Ovary (tissue), 3 donors: Measurements from ENCODE around the gene FLT3LG.

Experiments used
- EP300 ChIP-seq: sonication (generic); formaldehyde crosslinking; IDR thresholded peaks from one replicate; pipeline ENCODE4 v1.6.1; 2017; ENCODE audit warnings: antibody characterized with exemption
- POLR2A ChIP-seq: fragments of 450-650 bp; IDR thresholded peaks from one replicate; pipeline ENCODE4 v1.6.1; 2017; ENCODE audit warnings: antibody characterized with exemption, mild to moderate bottlenecking, moderate library complexity
- TF ChIP-seq, protein P1 (sequence below), 3 donors: fragments of 450-650 bp in 2 of 3; fragments of 200-600 bp in 1 of 3; IDR thresholded peaks; one replicate each; pipeline versions ENCODE4 v1.5.1 to v1.8.0; 2016 to 2022; ENCODE audit warnings: antibody characterized with exemption in 3 of 3, mild to moderate bottlenecking in 1 of 3
- donor health status: DM: no; HTN: no; CAD: no.

DNA sequence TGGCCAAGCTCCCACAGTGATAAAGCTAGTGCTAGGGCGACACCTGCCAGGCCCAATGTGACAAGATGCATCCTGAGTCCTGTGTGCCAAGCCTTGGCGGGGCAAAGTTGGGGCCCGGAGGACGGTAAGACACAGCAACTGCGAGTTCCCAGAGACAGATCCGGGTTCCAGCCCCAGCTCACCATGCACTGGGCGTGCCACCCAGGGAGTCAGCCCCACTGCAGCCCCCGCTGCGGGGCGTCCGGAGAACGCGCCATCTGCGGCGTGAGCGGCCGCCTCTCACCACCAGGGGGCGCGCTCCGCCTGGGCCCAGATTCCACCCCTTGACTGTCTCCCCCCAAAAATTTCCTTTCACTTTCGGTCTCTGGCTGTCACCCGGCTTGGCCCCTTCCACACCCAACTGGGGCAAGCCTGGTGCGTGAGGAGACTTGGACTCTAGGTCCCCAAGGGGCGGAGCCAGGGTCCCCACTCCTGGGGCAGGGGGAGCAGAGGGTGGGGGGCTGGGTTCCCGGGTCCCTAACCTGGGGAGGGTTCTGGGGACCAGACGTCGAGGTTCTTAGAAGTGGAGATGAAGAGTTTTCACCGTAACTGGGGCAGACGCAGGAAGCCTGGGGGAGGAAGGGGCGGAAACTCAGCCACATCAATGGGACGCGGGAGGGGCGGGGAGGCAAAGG is at the start of gene FLT3LG:
- TF ChIP-seq, protein P1, sequence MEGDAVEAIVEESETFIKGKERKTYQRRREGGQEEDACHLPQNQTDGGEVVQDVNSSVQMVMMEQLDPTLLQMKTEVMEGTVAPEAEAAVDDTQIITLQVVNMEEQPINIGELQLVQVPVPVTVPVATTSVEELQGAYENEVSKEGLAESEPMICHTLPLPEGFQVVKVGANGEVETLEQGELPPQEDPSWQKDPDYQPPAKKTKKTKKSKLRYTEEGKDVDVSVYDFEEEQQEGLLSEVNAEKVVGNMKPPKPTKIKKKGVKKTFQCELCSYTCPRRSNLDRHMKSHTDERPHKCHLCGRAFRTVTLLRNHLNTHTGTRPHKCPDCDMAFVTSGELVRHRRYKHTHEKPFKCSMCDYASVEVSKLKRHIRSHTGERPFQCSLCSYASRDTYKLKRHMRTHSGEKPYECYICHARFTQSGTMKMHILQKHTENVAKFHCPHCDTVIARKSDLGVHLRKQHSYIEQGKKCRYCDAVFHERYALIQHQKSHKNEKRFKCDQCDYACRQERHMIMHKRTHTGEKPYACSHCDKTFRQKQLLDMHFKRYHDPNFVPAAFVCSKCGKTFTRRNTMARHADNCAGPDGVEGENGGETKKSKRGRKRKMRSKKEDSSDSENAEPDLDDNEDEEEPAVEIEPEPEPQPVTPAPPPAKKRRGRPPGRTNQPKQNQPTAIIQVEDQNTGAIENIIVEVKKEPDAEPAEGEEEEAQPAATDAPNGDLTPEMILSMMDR (IDR thresholded peaks at IDR 0.05): peak; percentile 97 to 100 (median 97)
- TF ChIP-seq EP300: no peak
- no peak for TF ChIP-seq POLR2A
